ENCODE measurements around the gene HTRA2.
"Not testable (repeated sequence)": the region's sequence is repeated elsewhere in the genome, so short reads cannot be mapped to it uniquely, and the experiment has no call there.

GRCh38 chr2:74483675-74484164 lies 46.0 kb upstream of the HTRA2 start:
- TF ChIP-seq MYNN (IDR thresholded peaks at IDR 0.05); MYNN (CRISPR knock-in tag; IDR thresholded peaks at IDR 0.05); NR2C1 (IDR thresholded peaks at IDR 0.05); NR2C1 (tag; IDR thresholded peaks at IDR 0.05); KLF16 (IDR thresholded peaks at IDR 0.05); ATF6 (CRISPR knock-in tag; IDR thresholded peaks at IDR 0.05); MAFF (IDR thresholded peaks at IDR 0.05; ENCODE audit: low read length); POLR2AphosphoS5 (IDR thresholded peaks at IDR 0.05; ENCODE audit: control insufficient read depth, insufficient read depth, low read depth, low read length); FUS (optimal IDR thresholded peaks at IDR 0.05; ENCODE audit: low read depth, low read length): not testable (repeated sequence)

Measured in K562 (cell line).